OCI-LY7 (cell line): Measurements from ENCODE around the gene SLC13A3. TPM values are rescaled to one million over a fixed set of nuclear protein-coding genes. Genes with fewer than 3 reads are reported as not detected.

Source experiments
- BruUV-seq: library from RNA; stranded (reverse); fragments of 400-500 nt; replicated peaks from 2 replicates; lab custom pipeline; 2021; lab: Mats Ljungman, UMichigan
- CTCF ChIA-PET: fragments of 300-600 bp; sonication (Branson Sonifier 250); formaldehyde crosslinking; loops from one replicate; lab custom pipeline; 2022; ENCODE audit warnings: antibody characterized with exemption; ENCODE audit not compliant: unreplicated experiment; lab: Charles Lee
- POLR2A ChIA-PET: fragments of 300-600 bp; sonication (Branson Sonifier 250); formaldehyde crosslinking; loops from one replicate; lab custom pipeline; 2022; ENCODE audit warnings: antibody characterized with exemption; lab: Charles Lee
- DNase-seq: peaks from one replicate; pipeline ENCODE4 v3.0.0-alpha.2; 2015; ENCODE audit warnings: low spot score
- H2AFZ ChIP-seq: fragments of 200-600 bp; sonication (generic), shearing (Covaris generic); 2 replicates; pipeline ENCODE4 v1.6.1; 2014; ENCODE audit warnings: mild to moderate bottlenecking, antibody characterized with exemption, low read length, moderate library complexity
- H3K27ac ChIP-seq: fragments of 200-600 bp; sonication (generic); 2 replicates; pipeline ENCODE4 v1.5.1; 2014; ENCODE audit warnings: mixed run types, low read depth, mild to moderate bottlenecking, moderate library complexity, low read length, inconsistent platforms; ENCODE audit not compliant: poor library complexity, severe bottlenecking
- H3K36me3 ChIP-seq: fragments of 200-600 bp; sonication (generic); 2 replicates; pipeline ENCODE4 v1.6.1; 2014; ENCODE audit warnings: mild to moderate bottlenecking, antibody characterized with exemption, low read length, moderate library complexity, mixed read lengths; ENCODE audit not compliant: insufficient read depth
- H3K4me1 ChIP-seq: fragments of 200-600 bp; sonication (generic); 2 replicates; pipeline ENCODE4 v1.5.1; 2014; ENCODE audit warnings: mild to moderate bottlenecking, low read length; ENCODE audit not compliant: insufficient read depth, poor library complexity, severe bottlenecking
- H3K4me2 ChIP-seq: fragments of 200-600 bp; sonication (generic); 2 replicates; pipeline ENCODE4 v1.6.1; 2014; ENCODE audit warnings: mild to moderate bottlenecking, low read length
- H3K4me3 ChIP-seq: fragments of 200-600 bp; sonication (generic); 2 replicates; pipeline ENCODE4 v1.5.1; 2014; ENCODE audit warnings: mild to moderate bottlenecking, low read depth, low read length; ENCODE audit not compliant: poor library complexity, severe bottlenecking
- H3K79me2 ChIP-seq: fragments of 200-600 bp; sonication (generic); 2 replicates; pipeline ENCODE4 v1.6.1; 2016; ENCODE audit warnings: low read depth, mild to moderate bottlenecking, low read length, moderate library complexity, mixed read lengths; ENCODE audit not compliant: insufficient read depth
- H3K9me2 ChIP-seq: fragments of 200-600 bp; sonication (generic); 2 replicates; pipeline ENCODE4 v1.6.1; 2016; ENCODE audit warnings: mild to moderate bottlenecking, low read length, mixed read lengths; ENCODE audit not compliant: insufficient read depth
- H3K9me3 ChIP-seq: fragments of 200-600 bp; sonication (generic); 2 replicates; pipeline ENCODE4 v1.6.1; 2014; ENCODE audit warnings: mild to moderate bottlenecking, mixed run types, low read length, mixed read lengths
- H4K20me1 ChIP-seq: fragments of 200-600 bp; sonication (generic); 2 replicates; pipeline ENCODE4 v1.6.1; 2014; ENCODE audit warnings: mild to moderate bottlenecking, antibody characterized with exemption, low read length, moderate library complexity, mixed read lengths; ENCODE audit not compliant: insufficient read depth
- CTCF ChIP-seq: fragments of 200-600 bp; sonication (generic); conservative IDR thresholded peaks from 2 replicates; pipeline ENCODE4 v1.5.1; 2014; ENCODE audit warnings: mild to moderate bottlenecking, antibody characterized with exemption, low read length, moderate library complexity, mixed read lengths
- EZH2phosphoT487 ChIP-seq: fragments of 200-600 bp; sonication (generic); IDR thresholded peaks from 2 replicates; pipeline ENCODE4 v1.6.1; 2018; ENCODE audit warnings: low read depth, borderline replicate concordance, mild to moderate bottlenecking, mixed run types, antibody characterized with exemption, low read length, moderate library complexity, mixed read lengths
- intact Hi-C: fragments of 100-400 bp; cut with micrococcal nuclease; formaldehyde crosslinking; loops from one replicate; pipeline ENCODE4 v1.10.0; 2022; ENCODE audit not compliant: unreplicated experiment
- total RNA-seq, 2 experiments: library from RNA; depleted of rRNA in 1 of 2; stranded (reverse); fragments of >200 nt in 1 of 2; shearing (Covaris generic) in 1 of 2; gene quantifications; 2 replicates each; pipeline ENCODE4 v1.2.3, GENCODE V29; 2014 to 2022

Gene SLC13A3
- total RNA-seq, 2 experiments from 2014 or later = not detected

- ChIA-PET POLR2A (interaction anchor here (0.6 to 1.8 kb wide), 3 partner anchors 10 to 423 kb away, joined by 4 to 7 read pairs (median 5); no protein-coding TSS in a partner anchor), CTCF (interaction anchor here (1.1 to 1.3 kb wide), 2 partner anchors 10 to 14 kb away, joined by 3 read pairs; no protein-coding TSS in a partner anchor)
- Histone ChIP-seq H3K4me2 (peak overlapping the region; percentile 81), H3K79me2 (peaks cover 45% of the 10 kb centered on the region), H3K4me3 (peak overlapping the region; percentile 74), H3K27ac (peak overlapping the region; percentile 63), H3K4me1 (peaks cover 34% of the 10 kb centered on the region), H2AFZ (peak overlapping the region; percentile 68; the same call in 1 of the 2 replicates), H3K36me3 (peaks cover 36% of the 10 kb centered on the region), H3K9me3 (peaks cover 11% of the 10 kb centered on the region; the same call in 1 of the 2 replicates), H4K20me1 (peaks cover 20% of the 10 kb centered on the region; the same call in 1 of the 2 replicates), H3K9me2 (no peaks in the 10 kb centered on the region)
- intact Hi-C loops = loop anchor here (5.0 kb wide), 2 partner anchors 717 to 897 kb away; partner anchors contain the start of genes DNTTIP1, WFDC3 and ZNF335
- no peak for DNase-seq
- no TSS peak for BruUV-seq
- TF ChIP-seq EZH2phosphoT487 (no peak), CTCF (no peak)
These were observed 38.5 kb upstream of the SLC13A3 start for GRCh38 chr20:46689754-46690085.

- Histone ChIP-seq H3K9me3 (peaks cover 11% of the 10 kb centered on the region; the same call in 1 of the 2 replicates), H4K20me1 (peaks cover 20% of the 10 kb centered on the region; the same call in 1 of the 2 replicates), H3K79me2 (peaks cover 49% of the 10 kb centered on the region), H3K27ac (peak within 1 kb of the TSS; percentile 63), H3K4me2 (peak within 1 kb of the TSS; percentile 81), H3K4me1 (peaks cover 30% of the 10 kb centered on the region), H3K9me2 (no peaks in the 10 kb centered on the region), H3K4me3 (peak within 1 kb of the TSS; percentile 74), H2AFZ (peak within 1 kb of the TSS; percentile 68), H3K36me3 (peaks cover 39% of the 10 kb centered on the region)
- no TSS peak for BruUV-seq
- TF ChIP-seq CTCF (0 out of 2 replicates have a peak, but pooled peaks have one; percentile 20), EZH2phosphoT487 (no peak)
- intact Hi-C loops = loop anchor here (5.0 kb wide), 2 partner anchors 717 to 897 kb away; partner anchors contain the start of genes DNTTIP1, WFDC3 and ZNF335
- ChIA-PET CTCF (interaction anchor here (1.1 to 1.3 kb wide), 2 partner anchors 9 to 14 kb away, joined by 3 read pairs; no protein-coding TSS in a partner anchor), POLR2A (interaction anchor here (0.6 to 1.8 kb wide), 2 partner anchors 9 to 424 kb away, joined by 4 to 5 read pairs; no protein-coding TSS in a partner anchor)
- peak; percentile 98 for DNase-seq
These were observed 38.0 kb upstream of the SLC13A3 start, which contains the start of gene TP53RK for GRCh38 chr20:46689082-46689753. Gene TP53RK (minus strand): TSS chr20:46689444. CDS start chr20:46689414, 30 bp downstream.
